ENCODE measurements around the gene POU6F2. TPM values are rescaled to one million over a fixed set of nuclear protein-coding genes. Genes with fewer than 3 reads are reported as not detected.

Gene POU6F2
- polyA plus RNA-seq (2013, experiment 1 of 2) = 0.95 TPM
- polyA plus RNA-seq (2013, experiment 2 of 2) = 0.88 TPM

GRCh38 chr7:38977685-38978084 lies at the start of gene POU6F2:
Gene POU6F2 (plus strand): TSS chr7:38977909. CDS start chr7:38977954, 45 bp downstream.
- Histone ChIP-seq H3K27ac (ENCODE audit: low read depth, low read length) (no peak within 1 kb of the TSS), H2AK5ac (ENCODE audit: low read length) (no peak within 1 kb of the TSS), H3K9ac (ENCODE audit: low read length) (no peak within 1 kb of the TSS), H3K4me2 (ENCODE audit: low read length) (no peak within 1 kb of the TSS), H4K5ac (ENCODE audit: low read length) (no peak within 1 kb of the TSS), H2BK120ac (ENCODE audit: low read depth, low read length) (no peak within 1 kb of the TSS), H4K8ac (ENCODE audit: low read depth, low read length) (no peak within 1 kb of the TSS), H3K79me1 (ENCODE audit: low read length) (no peaks in the 10 kb centered on the region), H2BK15ac (replicated peaks; ENCODE audit: low read depth) (no peak within 1 kb of the TSS), H3K4me3 (ENCODE audit: low read length) (no peak within 1 kb of the TSS), H3K4ac (ENCODE audit: low read depth, low read length) (no peak within 1 kb of the TSS), H3K4me1 (ENCODE audit: control insufficient read depth, low read depth, low read length) (no peaks in the 10 kb centered on the region), H3K18ac (ENCODE audit: low read length) (no peak within 1 kb of the TSS), H3K56ac (ENCODE audit: low read length) (peak within 1 kb of the TSS; percentile 6), H3K27me3 (ENCODE audit: insufficient read depth, low read length, poor library complexity) (no peaks in the 10 kb centered on the region), H2BK5ac (ENCODE audit: low read length) (no peak within 1 kb of the TSS), H3K23ac (ENCODE audit: low read length) (no peak within 1 kb of the TSS), H3K79me2 (ENCODE audit: control insufficient read depth, insufficient read depth, low read length) (no peaks in the 10 kb centered on the region), H3K36me3 (ENCODE audit: control insufficient read depth, insufficient read depth, low read length) (no peaks in the 10 kb centered on the region)
- no CpG with 5 or more reads among the region's 7 CpGs for WGBS (ENCODE audit: extremely low coverage, insufficient coverage, low lambda C conversion rate)
- DNase-seq = no peak

- Histone ChIP-seq H3K18ac (ENCODE audit: low read length) (no peak overlapping the region), H3K36me3 (ENCODE audit: control insufficient read depth, insufficient read depth, low read length) (no peaks in the 10 kb centered on the region), H3K4me1 (ENCODE audit: control insufficient read depth, low read depth, low read length) (no peaks in the 10 kb centered on the region), H3K79me2 (ENCODE audit: control insufficient read depth, insufficient read depth, low read length) (no peaks in the 10 kb centered on the region), H3K56ac (ENCODE audit: low read length) (no peak overlapping the region), H3K9ac (ENCODE audit: low read length) (no peak overlapping the region), H2BK5ac (ENCODE audit: low read length) (no peak overlapping the region), H2AK5ac (ENCODE audit: low read length) (no peak overlapping the region), H2BK120ac (ENCODE audit: low read depth, low read length) (no peak overlapping the region), H3K23ac (ENCODE audit: low read length) (no peak overlapping the region), H3K79me1 (ENCODE audit: low read length) (no peaks in the 10 kb centered on the region), H3K27ac (ENCODE audit: low read depth, low read length) (no peak overlapping the region), H3K4me3 (ENCODE audit: low read length) (no peak overlapping the region), H4K5ac (ENCODE audit: low read length) (no peak overlapping the region), H2BK15ac (replicated peaks; ENCODE audit: low read depth) (no peak overlapping the region), H3K4ac (ENCODE audit: low read depth, low read length) (no peak overlapping the region), H4K8ac (ENCODE audit: low read depth, low read length) (no peak overlapping the region), H3K27me3 (ENCODE audit: insufficient read depth, low read length, poor library complexity) (no peaks in the 10 kb centered on the region), H3K4me2 (ENCODE audit: low read length) (no peak overlapping the region)
- DNase-seq = no peak
- WGBS (ENCODE audit: extremely low coverage, insufficient coverage, low lambda C conversion rate) = no CpG with 5 or more reads among the region's 3 CpGs
These were observed 49.2 kb upstream of the POU6F2 start for GRCh38 chr7:38928506-38928905.

- Histone ChIP-seq H2BK5ac (ENCODE audit: low read length) (no peak overlapping the region), H3K27me3 (ENCODE audit: insufficient read depth, low read length, poor library complexity) (no peaks in the 10 kb centered on the region), H2BK120ac (ENCODE audit: low read depth, low read length) (no peak overlapping the region), H3K4me2 (ENCODE audit: low read length) (no peak overlapping the region), H4K8ac (ENCODE audit: low read depth, low read length) (no peak overlapping the region), H3K4me1 (ENCODE audit: control insufficient read depth, low read depth, low read length) (no peaks in the 10 kb centered on the region), H3K36me3 (ENCODE audit: control insufficient read depth, insufficient read depth, low read length) (no peaks in the 10 kb centered on the region), H3K23ac (ENCODE audit: low read length) (no peak overlapping the region), H3K4ac (ENCODE audit: low read depth, low read length) (no peak overlapping the region), H2BK15ac (replicated peaks; ENCODE audit: low read depth) (no peak overlapping the region), H3K9ac (ENCODE audit: low read length) (no peak overlapping the region), H3K79me2 (ENCODE audit: control insufficient read depth, insufficient read depth, low read length) (no peaks in the 10 kb centered on the region), H3K18ac (ENCODE audit: low read length) (no peak overlapping the region), H4K5ac (ENCODE audit: low read length) (no peak overlapping the region), H3K4me3 (ENCODE audit: low read length) (no peak overlapping the region), H2AK5ac (ENCODE audit: low read length) (no peak overlapping the region), H3K79me1 (ENCODE audit: low read length) (no peaks in the 10 kb centered on the region), H3K27ac (ENCODE audit: low read depth, low read length) (no peak overlapping the region), H3K56ac (ENCODE audit: low read length) (no peak overlapping the region)
- WGBS (ENCODE audit: extremely low coverage, insufficient coverage, low lambda C conversion rate) = no CpG with 5 or more reads among the region's 7 CpGs
- DNase-seq = no peak
These were observed 48.1 kb upstream of the POU6F2 start for GRCh38 chr7:38929460-38930171.

- Histone ChIP-seq H2BK5ac (ENCODE audit: low read length) (no peak overlapping the region), H3K36me3 (ENCODE audit: control insufficient read depth, insufficient read depth, low read length) (no peaks in the 10 kb centered on the region), H2BK120ac (ENCODE audit: low read depth, low read length) (no peak overlapping the region), H2BK15ac (replicated peaks; ENCODE audit: low read depth) (no peak overlapping the region), H3K4me1 (ENCODE audit: control insufficient read depth, low read depth, low read length) (no peaks in the 10 kb centered on the region), H3K23ac (ENCODE audit: low read length) (no peak overlapping the region), H2AK5ac (ENCODE audit: low read length) (no peak overlapping the region), H3K56ac (ENCODE audit: low read length) (no peak overlapping the region), H3K9ac (ENCODE audit: low read length) (no peak overlapping the region), H3K18ac (ENCODE audit: low read length) (no peak overlapping the region), H3K79me1 (ENCODE audit: low read length) (no peaks in the 10 kb centered on the region), H3K4me2 (ENCODE audit: low read length) (no peak overlapping the region), H3K79me2 (ENCODE audit: control insufficient read depth, insufficient read depth, low read length) (no peaks in the 10 kb centered on the region), H3K4me3 (ENCODE audit: low read length) (no peak overlapping the region), H4K8ac (ENCODE audit: low read depth, low read length) (no peak overlapping the region), H4K5ac (ENCODE audit: low read length) (no peak overlapping the region), H3K27ac (ENCODE audit: low read depth, low read length) (no peak overlapping the region), H3K27me3 (ENCODE audit: insufficient read depth, low read length, poor library complexity) (no peaks in the 10 kb centered on the region), H3K4ac (ENCODE audit: low read depth, low read length) (no peak overlapping the region)
- no CpG with 5 or more reads among the region's 6 CpGs for WGBS (ENCODE audit: extremely low coverage, insufficient coverage, low lambda C conversion rate)
- peak; percentile 78 for DNase-seq
These were observed 45.1 kb upstream of the POU6F2 start for GRCh38 chr7:38932509-38933168.

GRCh38 chr7:38934051-38934450 lies 43.7 kb upstream of the POU6F2 start:
- H3K56ac ChIP-seq (ENCODE audit: low read length) = no peak overlapping the region
- no peak overlapping the region for H3K18ac ChIP-seq (ENCODE audit: low read length)
- H3K4me3 ChIP-seq (ENCODE audit: low read length) = no peak overlapping the region
- no peak overlapping the region for H2BK120ac ChIP-seq (ENCODE audit: low read depth, low read length)
- H3K4ac ChIP-seq (ENCODE audit: low read depth, low read length) = no peak overlapping the region
- H3K79me1 ChIP-seq (ENCODE audit: low read length) = no peaks in the 10 kb centered on the region
- no peaks in the 10 kb centered on the region for H3K79me2 ChIP-seq (ENCODE audit: control insufficient read depth, insufficient read depth, low read length)
- no peak for DNase-seq
- no peak overlapping the region for H2BK5ac ChIP-seq (ENCODE audit: low read length)
- no peak overlapping the region for H3K23ac ChIP-seq (ENCODE audit: low read length)
- WGBS (ENCODE audit: extremely low coverage, insufficient coverage, low lambda C conversion rate) = no CpG with 5 or more reads among the region's 3 CpGs
- H4K5ac ChIP-seq (ENCODE audit: low read length) = no peak overlapping the region
- H2AK5ac ChIP-seq (ENCODE audit: low read length) = no peak overlapping the region
- no peaks in the 10 kb centered on the region for H3K36me3 ChIP-seq (ENCODE audit: control insufficient read depth, insufficient read depth, low read length)
- no peak overlapping the region for H2BK15ac ChIP-seq (replicated peaks; ENCODE audit: low read depth)
- no peak overlapping the region for H3K4me2 ChIP-seq (ENCODE audit: low read length)
- H3K27ac ChIP-seq (ENCODE audit: low read depth, low read length) = no peak overlapping the region
- H3K27me3 ChIP-seq (ENCODE audit: insufficient read depth, low read length, poor library complexity) = no peaks in the 10 kb centered on the region
- H3K4me1 ChIP-seq (ENCODE audit: control insufficient read depth, low read depth, low read length) = no peaks in the 10 kb centered on the region
- no peak overlapping the region for H4K8ac ChIP-seq (ENCODE audit: low read depth, low read length)
- H3K9ac ChIP-seq (ENCODE audit: low read length) = no peak overlapping the region
